Measurements from ENCODE around the gene APOO.
"Not testable (repeated sequence)": the region's sequence is repeated elsewhere in the genome, so short reads cannot be mapped to it uniquely, and the experiment has no call there.

APOO gene

GRCh38 chrX:23870041-23870440 lies 37.7 kb downstream of the APOO start:
- no peaks in the 10 kb centered on the region for H3K27me3 ChIP-seq (ENCODE audit: control insufficient read depth, insufficient read depth, low read length)
- no peaks in the 10 kb centered on the region for H3K9me3 ChIP-seq (ENCODE audit: control insufficient read depth, low read length)
- H3K36me3 ChIP-seq (ENCODE audit: control insufficient read depth, insufficient read depth, low read length) = no peaks in the 10 kb centered on the region
- no peak for TF ChIP-seq CTCF (IDR thresholded peaks at IDR 0.05)
- no peak overlapping the region for H2AFZ ChIP-seq
- H3K4me1 ChIP-seq = no peaks in the 10 kb centered on the region
- H3K9ac ChIP-seq = no peak overlapping the region
- no peak overlapping the region for H3K4me3 ChIP-seq (ENCODE audit: low read depth, low read length)
- no peaks in the 10 kb centered on the region for H3K79me2 ChIP-seq
- H3K4me2 ChIP-seq (ENCODE audit: low read length) = no peak overlapping the region
- no peak overlapping the region for H3K27ac ChIP-seq

GRCh38 chrX:23864742-23865326 lies 42.9 kb downstream of the APOO start:
- Histone ChIP-seq H3K36me3 (ENCODE audit: control insufficient read depth, insufficient read depth, low read length) (no peaks in the 10 kb centered on the region), H3K9ac (no peak overlapping the region), H3K27ac (no peak overlapping the region), H3K4me1 (no peaks in the 10 kb centered on the region), H3K4me2 (ENCODE audit: low read length) (no peak overlapping the region), H3K9me3 (ENCODE audit: control insufficient read depth, low read length) (no peaks in the 10 kb centered on the region), H3K4me3 (ENCODE audit: low read depth, low read length) (no peak overlapping the region), H3K27me3 (ENCODE audit: control insufficient read depth, insufficient read depth, low read length) (no peaks in the 10 kb centered on the region), H3K79me2 (no peaks in the 10 kb centered on the region), H2AFZ (no peak overlapping the region)
- no peak for TF ChIP-seq CTCF (IDR thresholded peaks at IDR 0.05)

- H3K4me2 ChIP-seq (ENCODE audit: low read length); H3K9me3 ChIP-seq (ENCODE audit: control insufficient read depth, low read length); H3K27me3 ChIP-seq (ENCODE audit: control insufficient read depth, insufficient read depth, low read length); H3K4me3 ChIP-seq (ENCODE audit: low read depth, low read length); H3K4me1 ChIP-seq; H3K36me3 ChIP-seq (ENCODE audit: control insufficient read depth, insufficient read depth, low read length); H3K79me2 ChIP-seq; H3K9ac ChIP-seq; H3K27ac ChIP-seq; H2AFZ ChIP-seq: not testable (repeated sequence)
Observed at GRCh38 chrX:23861952-23862351, 45.8 kb downstream of the APOO start.

GRCh38 chrX:23861215-23861896 lies 46.4 kb downstream of the APOO start:
- Histone ChIP-seq H3K9me3 (ENCODE audit: control insufficient read depth, low read length) (no peaks in the 10 kb centered on the region), H3K4me1 (no peaks in the 10 kb centered on the region), H3K36me3 (ENCODE audit: control insufficient read depth, insufficient read depth, low read length) (no peaks in the 10 kb centered on the region), H3K9ac (no peak overlapping the region), H3K4me2 (ENCODE audit: low read length) (no peak overlapping the region), H3K79me2 (no peaks in the 10 kb centered on the region), H3K4me3 (ENCODE audit: low read depth, low read length) (no peak overlapping the region), H3K27ac (no peak overlapping the region), H3K27me3 (ENCODE audit: control insufficient read depth, insufficient read depth, low read length) (no peaks in the 10 kb centered on the region), H2AFZ (no peak overlapping the region)
- no peak for TF ChIP-seq CTCF (IDR thresholded peaks at IDR 0.05)

- not testable (repeated sequence) for H3K4me2 ChIP-seq (ENCODE audit: low read length); H3K27ac ChIP-seq; H3K36me3 ChIP-seq (ENCODE audit: control insufficient read depth, insufficient read depth, low read length); H2AFZ ChIP-seq; H3K4me1 ChIP-seq; H3K27me3 ChIP-seq (ENCODE audit: control insufficient read depth, insufficient read depth, low read length); H3K4me3 ChIP-seq (ENCODE audit: low read depth, low read length); H3K9ac ChIP-seq; H3K79me2 ChIP-seq; H3K9me3 ChIP-seq (ENCODE audit: control insufficient read depth, low read length)
Observed at GRCh38 chrX:23859238-23859637, 48.5 kb downstream of the APOO start.

GRCh38 chrX:23857935-23858334 lies 49.8 kb downstream of the APOO start:
- Histone ChIP-seq H3K4me2 (ENCODE audit: low read length) (no peak overlapping the region), H3K27me3 (ENCODE audit: control insufficient read depth, insufficient read depth, low read length) (no peaks in the 10 kb centered on the region), H3K4me1 (no peaks in the 10 kb centered on the region), H3K9ac (no peak overlapping the region), H3K9me3 (ENCODE audit: control insufficient read depth, low read length) (no peaks in the 10 kb centered on the region), H3K27ac (no peak overlapping the region), H3K4me3 (ENCODE audit: low read depth, low read length) (no peak overlapping the region), H3K79me2 (no peaks in the 10 kb centered on the region), H2AFZ (no peak overlapping the region), H3K36me3 (ENCODE audit: control insufficient read depth, insufficient read depth, low read length) (no peaks in the 10 kb centered on the region)
- TF ChIP-seq CTCF (IDR thresholded peaks at IDR 0.05) = no peak
